Measurements from ENCODE around the gene TNFAIP2. TPM values are rescaled to one million over a fixed set of nuclear protein-coding genes. Genes with fewer than 3 reads are reported as not detected.
A peak's percentile ranks its signal among the peaks of the same experiment; 100 is the strongest.

The TNFAIP2 gene
- total RNA-seq, 6 experiments from 2014 or later: 23.2 to 122 (median 32.6) TPM

DNA sequence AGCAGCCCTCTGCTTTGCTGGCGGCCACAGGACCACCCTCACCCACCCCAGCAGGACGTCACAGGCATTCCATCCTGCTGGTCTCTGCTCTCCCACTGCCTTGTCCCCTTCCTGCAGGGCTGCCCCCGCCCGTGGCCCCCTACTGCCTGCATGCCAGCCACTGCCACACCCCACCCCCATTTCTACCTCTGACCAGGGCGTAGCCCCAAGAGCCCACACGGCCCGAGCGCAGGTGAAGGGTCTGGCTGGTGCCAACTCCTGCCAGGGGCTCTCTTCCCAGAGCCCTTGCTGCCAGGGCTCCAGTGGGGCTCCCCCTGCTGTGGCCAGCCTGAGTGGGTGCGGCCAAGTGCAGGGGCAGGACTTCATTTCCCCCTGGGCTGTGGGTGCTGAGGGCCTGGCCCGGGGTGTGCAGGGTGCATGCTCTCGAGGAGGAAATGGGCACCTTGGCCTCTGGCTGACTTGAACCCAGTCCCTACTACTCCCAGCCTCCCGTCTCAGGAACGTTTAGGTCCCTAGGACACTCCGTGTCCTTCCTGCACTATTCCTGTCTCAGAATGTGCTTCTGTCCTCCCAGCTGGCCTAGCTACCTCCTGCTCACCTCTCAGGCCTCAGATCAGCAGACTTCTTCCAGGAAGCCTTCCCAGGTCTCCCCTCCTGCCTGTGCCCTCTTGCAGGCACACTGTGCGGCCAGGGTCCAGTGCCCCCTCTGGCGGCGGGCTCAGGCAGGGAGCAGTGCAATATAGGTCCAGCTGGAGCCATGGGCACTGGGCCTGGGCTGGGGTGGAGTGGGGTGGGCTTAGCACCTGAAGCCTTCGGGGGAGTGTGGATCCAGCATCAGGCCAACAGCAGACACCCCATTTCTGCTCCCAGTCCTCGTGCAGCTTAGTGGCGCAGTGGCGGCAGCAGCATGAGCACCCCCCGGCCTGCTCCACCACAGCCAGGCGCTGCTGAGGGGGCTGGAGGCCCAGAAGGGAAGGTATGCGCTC, 37.9 kb upstream of the TNFAIP2 start:
- Histone ChIP-seq H3K4me3 (no peak overlapping the region), H3K27ac (no peak overlapping the region), H3K36me3 (no peaks in the 10 kb centered on the region), H3K9me3 (no peaks in the 10 kb centered on the region), H3K27me3 (no peaks in the 10 kb centered on the region), H3K4me1 (no peaks in the 10 kb centered on the region)
- ATAC-seq (no peak), DNase-seq (peak in 1 of 3 donors; percentile 16)
- intact Hi-C loops (cut with DNase I): no loop called here
- TF ChIP-seq, protein P1, sequence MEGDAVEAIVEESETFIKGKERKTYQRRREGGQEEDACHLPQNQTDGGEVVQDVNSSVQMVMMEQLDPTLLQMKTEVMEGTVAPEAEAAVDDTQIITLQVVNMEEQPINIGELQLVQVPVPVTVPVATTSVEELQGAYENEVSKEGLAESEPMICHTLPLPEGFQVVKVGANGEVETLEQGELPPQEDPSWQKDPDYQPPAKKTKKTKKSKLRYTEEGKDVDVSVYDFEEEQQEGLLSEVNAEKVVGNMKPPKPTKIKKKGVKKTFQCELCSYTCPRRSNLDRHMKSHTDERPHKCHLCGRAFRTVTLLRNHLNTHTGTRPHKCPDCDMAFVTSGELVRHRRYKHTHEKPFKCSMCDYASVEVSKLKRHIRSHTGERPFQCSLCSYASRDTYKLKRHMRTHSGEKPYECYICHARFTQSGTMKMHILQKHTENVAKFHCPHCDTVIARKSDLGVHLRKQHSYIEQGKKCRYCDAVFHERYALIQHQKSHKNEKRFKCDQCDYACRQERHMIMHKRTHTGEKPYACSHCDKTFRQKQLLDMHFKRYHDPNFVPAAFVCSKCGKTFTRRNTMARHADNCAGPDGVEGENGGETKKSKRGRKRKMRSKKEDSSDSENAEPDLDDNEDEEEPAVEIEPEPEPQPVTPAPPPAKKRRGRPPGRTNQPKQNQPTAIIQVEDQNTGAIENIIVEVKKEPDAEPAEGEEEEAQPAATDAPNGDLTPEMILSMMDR (IDR thresholded peaks at IDR 0.05): peak in 1 of 4 donors; percentile 10
- TF ChIP-seq POLR2A (IDR thresholded peaks at IDR 0.05): no peak
- 44% methylated on average over 6 of the region's 24 CpGs for WGBS (ENCODE audit: insufficient coverage, low coverage, low lambda C conversion rate, missing lambda C conversion rate)

DNA sequence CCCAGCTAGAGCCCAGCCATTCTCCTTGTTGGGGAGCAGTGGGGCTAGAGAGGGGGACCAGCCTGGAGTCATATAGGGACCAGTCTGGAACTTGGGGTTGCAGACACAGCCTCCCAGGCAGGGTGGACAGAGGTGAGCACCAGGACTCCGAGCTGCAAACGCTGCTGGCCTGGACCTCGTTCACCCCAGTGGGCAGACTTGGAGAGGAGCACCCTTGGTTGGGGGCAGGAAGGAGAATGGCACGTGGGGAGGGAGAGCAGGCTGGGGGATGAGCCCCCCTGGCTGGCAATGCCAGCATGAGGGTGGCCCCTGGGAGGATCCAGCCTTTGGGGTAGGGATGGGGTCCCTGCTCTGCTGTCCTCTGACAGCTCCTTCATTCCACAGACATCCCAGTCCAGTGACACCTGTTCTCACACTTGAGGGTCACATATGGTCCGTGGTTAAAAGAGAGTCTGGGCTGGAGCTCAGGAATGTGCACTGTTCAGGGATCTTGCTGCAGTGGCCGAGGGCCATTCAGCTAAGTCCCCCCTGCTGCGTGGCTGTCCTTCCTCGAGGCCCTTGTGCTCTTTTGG, 36.4 kb upstream of the TNFAIP2 start:
- Histone ChIP-seq H3K27me3 (no peaks in the 10 kb centered on the region), H3K4me1 (peaks cover 0 to 7% (median 0%) of the 10 kb centered on the region in 4 donors), H3K4me3 (no peak overlapping the region), H3K36me3 (no peaks in the 10 kb centered on the region), H3K27ac (no peak overlapping the region), H3K9me3 (no peaks in the 10 kb centered on the region)
- TF ChIP-seq POLR2A (IDR thresholded peaks at IDR 0.05): no peak
- TF ChIP-seq, protein P1 (IDR thresholded peaks at IDR 0.05): no peak
- intact Hi-C loops (cut with DNase I): no loop called here
- 76% methylated on average over 2 of the region's 8 CpGs for WGBS (ENCODE audit: insufficient coverage, low coverage, low lambda C conversion rate, missing lambda C conversion rate)
- ATAC-seq (no peak), DNase-seq (peak in 2 of 3 donors; percentile 10 to 39)

DNA sequence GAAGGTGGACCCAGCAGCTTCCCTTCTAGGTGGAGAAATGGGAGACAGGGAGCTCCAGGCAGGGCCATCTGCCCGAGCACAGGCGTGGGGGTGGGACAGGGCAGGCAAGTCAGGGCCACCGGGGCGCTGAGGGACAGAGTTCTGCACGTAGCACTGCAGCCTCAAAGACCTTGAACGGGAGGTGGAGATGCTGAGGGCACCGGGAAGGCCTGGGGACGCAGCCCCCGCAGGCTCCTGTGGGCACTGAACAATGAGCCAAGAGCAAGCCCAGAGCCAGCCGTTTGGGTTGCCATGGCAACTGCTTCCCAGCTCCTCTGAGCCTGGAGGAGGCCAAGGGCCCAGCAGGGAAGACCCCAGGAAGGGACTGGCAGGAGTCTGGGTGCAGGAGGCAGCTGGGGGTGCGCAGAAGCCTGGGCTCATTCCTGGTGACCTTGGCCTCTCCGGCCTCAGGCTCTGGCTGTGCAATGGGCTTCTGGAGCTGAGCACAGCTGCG, 35.9 kb upstream of the TNFAIP2 start:
- WGBS (ENCODE audit: insufficient coverage, low coverage, low lambda C conversion rate, missing lambda C conversion rate): 72% methylated on average over 6 of the region's 13 CpGs
- ATAC-seq: no peak
- TF ChIP-seq POLR2A (IDR thresholded peaks at IDR 0.05): no peak
- TF ChIP-seq, protein P1 (IDR thresholded peaks at IDR 0.05): no peak
- DNase-seq: peak in 2 of 3 donors; percentile 15 to 44
- Histone ChIP-seq H3K27me3 (no peaks in the 10 kb centered on the region), H3K4me3 (no peak overlapping the region), H3K4me1 (peaks cover 0 to 9% (median 0%) of the 10 kb centered on the region in 4 donors), H3K36me3 (no peaks in the 10 kb centered on the region), H3K27ac (no peak overlapping the region), H3K9me3 (no peaks in the 10 kb centered on the region)
- intact Hi-C loops (cut with DNase I): no loop called here

DNA sequence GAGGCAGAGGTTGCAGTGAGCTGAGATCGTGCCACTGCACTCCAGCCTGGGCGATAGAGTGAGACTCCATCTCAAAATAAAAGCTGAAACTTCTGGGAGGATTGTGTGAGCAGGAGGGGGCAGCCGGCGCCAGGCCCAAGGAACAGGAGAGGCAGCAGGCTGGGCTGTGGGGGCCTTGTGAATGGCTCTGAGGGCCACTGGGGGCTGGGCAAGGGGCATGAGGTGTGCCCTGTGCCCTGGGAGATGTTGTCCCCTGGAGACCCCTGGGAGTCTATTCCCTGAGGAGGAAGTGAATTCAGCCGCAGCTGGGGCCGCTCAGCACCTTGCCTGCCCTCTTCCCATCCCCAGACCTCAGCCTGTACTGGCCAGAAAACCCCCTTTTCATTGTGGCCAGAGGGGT, 34.3 kb upstream of the TNFAIP2 start:
- no peak overlapping the region for H3K27ac ChIP-seq
- H3K36me3 ChIP-seq: no peaks in the 10 kb centered on the region
- TF ChIP-seq, protein P1 (IDR thresholded peaks at IDR 0.05): no peak
- TF ChIP-seq POLR2A (IDR thresholded peaks at IDR 0.05): no peak
- intact Hi-C loops (cut with DNase I): no loop called here
- no peaks in the 10 kb centered on the region for H3K9me3 ChIP-seq
- H3K27me3 ChIP-seq: no peaks in the 10 kb centered on the region
- ATAC-seq (no peak), DNase-seq (peak in 1 of 3 donors; percentile 3)
- no peak overlapping the region for H3K4me3 ChIP-seq
- WGBS (ENCODE audit: insufficient coverage, low coverage, low lambda C conversion rate, missing lambda C conversion rate): 80% methylated on average over 1 of the region's 6 CpGs
- H3K4me1 ChIP-seq: peaks cover 0 to 9% (median 0%) of the 10 kb centered on the region in 4 donors

Measured in right lobe of liver (tissue), 6 donors.